ENCODE measurements around the gene EXOSC1. TPM values are rescaled to one million over a fixed set of nuclear protein-coding genes. Genes with fewer than 3 reads are reported as not detected.

The EXOSC1 gene
- total and polyA plus RNA-seq, 9 donors: 22.1 to 38.3 (median 26.9) TPM

- H3K27me3 ChIP-seq: no peaks in the 10 kb centered on the region
- no peak for DNase-seq
- H3K9me3 ChIP-seq: no peaks in the 10 kb centered on the region
- TF ChIP-seq POLR2A (IDR thresholded peaks at IDR 0.05) (no peak), CTCF (IDR thresholded peaks at IDR 0.05) (no peak), EP300 (IDR thresholded peaks at IDR 0.05) (no peak)
- no peaks in the 10 kb centered on the region for H3K36me3 ChIP-seq
- no peak overlapping the region for H3K27ac ChIP-seq
- intact Hi-C loops (cut with DNase I): loop anchor here in 1 of 4 donors (10.0 kb wide), 1 partner anchor 54 kb away; no protein-coding TSS in a partner anchor
- H3K4me1 ChIP-seq (ENCODE audit: insufficient read depth): peaks cover 5% of the 10 kb centered on the region
- H3K4me3 ChIP-seq: no peak overlapping the region
- whole genome bisulfite sequencing, 3 donors: 68 to 73% (median 73%) methylated on average over 2 of the region's 2 CpGs
Measured at GRCh38 chr10:97490592-97490991, 44.8 kb upstream of the EXOSC1 start.

- no peaks in the 10 kb centered on the region for H3K36me3 ChIP-seq
- H3K27me3 ChIP-seq: no peaks in the 10 kb centered on the region
- no peak for DNase-seq
- no peaks in the 10 kb centered on the region for H3K9me3 ChIP-seq
- TF ChIP-seq POLR2A (IDR thresholded peaks at IDR 0.05) (no peak), CTCF (IDR thresholded peaks at IDR 0.05) (no peak), EP300 (IDR thresholded peaks at IDR 0.05) (no peak)
- H3K4me3 ChIP-seq: no peak overlapping the region
- H3K4me1 ChIP-seq (ENCODE audit: insufficient read depth): peaks cover 2% of the 10 kb centered on the region
- H3K27ac ChIP-seq: no peak overlapping the region
- intact Hi-C loops (cut with DNase I): no loop called here
- WGBS, 3 donors: 88 to 90% (median 89%) methylated on average over 4 of the region's 4 CpGs
Measured at GRCh38 chr10:97485647-97486281, 40.0 kb upstream of the EXOSC1 start.

GRCh38 chr10:97483921-97484320 is 38.1 kb upstream of the EXOSC1 start:
- intact Hi-C loops (cut with DNase I): no loop called here
- Histone ChIP-seq H3K27me3 (no peaks in the 10 kb centered on the region), H3K36me3 (no peaks in the 10 kb centered on the region), H3K4me1 (ENCODE audit: insufficient read depth) (peaks cover 2% of the 10 kb centered on the region), H3K27ac (no peak overlapping the region), H3K4me3 (no peak overlapping the region), H3K9me3 (no peaks in the 10 kb centered on the region)
- DNase-seq: no peak
- WGBS, 3 donors: 96 to 100% (median 96%) methylated on average over 1 of the region's 1 CpG
- TF ChIP-seq CTCF (IDR thresholded peaks at IDR 0.05) (no peak), POLR2A (IDR thresholded peaks at IDR 0.05) (no peak), EP300 (IDR thresholded peaks at IDR 0.05) (no peak)

- no peaks in the 10 kb centered on the region for H3K36me3 ChIP-seq
- no peak for TF ChIP-seq POLR2A (IDR thresholded peaks at IDR 0.05)
- TF ChIP-seq CTCF (IDR thresholded peaks at IDR 0.05): no peak
- TF ChIP-seq EP300 (IDR thresholded peaks at IDR 0.05): no peak
- H3K27me3 ChIP-seq: no peaks in the 10 kb centered on the region
- H3K4me3 ChIP-seq: no peak overlapping the region
- no peak overlapping the region for H3K27ac ChIP-seq
- intact Hi-C loops (cut with DNase I): no loop called here
- DNase-seq: no peak
- H3K4me1 ChIP-seq (ENCODE audit: insufficient read depth): peaks cover 2% of the 10 kb centered on the region
- H3K9me3 ChIP-seq: no peaks in the 10 kb centered on the region
- WGBS, 3 donors: 38 to 59% (median 46%) methylated on average over 3 of the region's 3 CpGs
Measured at GRCh38 chr10:97483506-97483905, 37.7 kb upstream of the EXOSC1 start.
